ENCODE data around the gene IRX1.

GRCh38 chr5:3593771-3594509 is 1.7 kb upstream of the IRX1 start:
- no peak for TF ChIP-seq EZH2 (IDR thresholded peaks at IDR 0.05)
- no peak for TF ChIP-seq POLR2AphosphoS5 (IDR thresholded peaks at IDR 0.05; ENCODE audit: borderline replicate concordance, low read depth, low read length)
